Heart right ventricle (tissue), 16 donors: Measurements from ENCODE around the gene SRGAP1. TPM values are rescaled to one million over a fixed set of nuclear protein-coding genes. Genes with fewer than 3 reads are reported as not detected.

ENCODE experiments used
- ATAC-seq, 8 donors: fragments of 200-7000 bp; cut with Tn5 transposase; one replicate each; pipeline ENCODE4 v1.9.1; 2020; ENCODE audit warnings: mild to moderate bottlenecking in 8 of 8, moderate library complexity in 8 of 8, moderate number of reproducible peaks in 1 of 8
- DNase-seq, 2 donors: peaks; one replicate each; pipeline ENCODE4 v3.0.0-alpha.2; 2020
- H3K27ac ChIP-seq, 10 donors: fragments of 200-600 bp; sonication (generic) in 2 of 10; one replicate each; pipeline versions ENCODE4 v1.5.0 to v1.8.0; 2020 to 2022; ENCODE audit warnings: mild to moderate bottlenecking in 3 of 10
- H3K27me3 ChIP-seq, 7 donors: fragments of 200-600 bp; one replicate each; pipeline ENCODE4 v1.8.0; 2021 to 2022; ENCODE audit warnings: mild to moderate bottlenecking in 2 of 7
- H3K36me3 ChIP-seq, 9 donors: fragments of 200-600 bp; sonication (generic) in 1 of 9; one replicate each; pipeline versions ENCODE4 v1.5.0 to v1.8.0; 2020 to 2022; ENCODE audit warnings: mild to moderate bottlenecking in 2 of 9
- H3K4me1 ChIP-seq, 9 donors: fragments of 200-600 bp; sonication (generic) in 1 of 9; one replicate each; pipeline versions ENCODE4 v1.5.0 to v1.8.0; 2020 to 2022; ENCODE audit warnings: mild to moderate bottlenecking in 4 of 9
- H3K4me3 ChIP-seq, 10 donors: fragments of 200-600 bp; sonication (generic) in 2 of 10; one replicate each; pipeline versions ENCODE4 v1.5.0 to v1.8.0; 2020 to 2022; ENCODE audit warnings: mild to moderate bottlenecking in 7 of 10, moderate library complexity in 2 of 10
- H3K9me3 ChIP-seq, 11 donors: fragments of 200-600 bp in 10 of 11; sonication (generic) in 2 of 11; one replicate each; pipeline versions ENCODE4 v1.5.0 to v1.8.0; 2013 to 2022; ENCODE audit warnings: mild to moderate bottlenecking in 2 of 11, control low read depth in 1 of 11, moderate library complexity in 1 of 11
- CTCF ChIP-seq, 9 donors: fragments of 200-600 bp; sonication (generic) in 2 of 9; IDR thresholded peaks; one replicate each; pipeline versions ENCODE4 v1.5.0 to v1.8.0; 2021 to 2022; ENCODE audit warnings: antibody characterized with exemption in 9 of 9, mild to moderate bottlenecking in 5 of 9, moderate library complexity in 1 of 9
- WGBS, 2 donors: extraction: QIAGEN DNeasy Blood & Tissue Kit; methylation state at CpG; one replicate each; pipeline ENCODE4 v1.1.7; 2013; ENCODE audit warnings: inconsistent platforms in 1 of 2; 5-methylcytosine and 5-hydroxymethylcytosine counted together
- intact Hi-C, 10 donors: fragments of 100-400 bp; cut with DNase I; formaldehyde crosslinking; loops; one replicate each; pipeline versions ENCODE4 v1.11.1 to v1.14.2; 2022
- polyA plus RNA-seq, 2 donors: library from polyadenylated mRNA; stranded (reverse); fragments of 200-250 nt; gene quantifications; one replicate each; pipeline ENCODE4 v1.2.3, GENCODE V29; 2013
- total RNA-seq, 10 donors: library from RNA; stranded (reverse); fragmentation: NEBNext Ultra II Directional in 3 of 10; extraction: Animal tissue kit (Norgen Biotek cat#: 25700) in 3 of 10; gene quantifications; one replicate each; pipeline versions ENCODE4 v1.2.1 to v1.2.4, GENCODE V29; 2021 to 2023
- donor health status: Arrhythmogenic right ventricular cardiomyopathy.
- donor health status: ischemic (EF 13 %, LVEDD 7.1; RV severe dilation, severe dysfunction).
- donor health status: healthy with polysubstance abuse.
- donor health status: DM: no; HTN: yes; CAD: no.
- donor health status: DM: no; HTN: no; CAD: no.
- donor health status: ischemic (EF 25% LVEDD 6.9; RV normal size, moderate dysfunction).
- donor health status: ischemic (EF 25% LVEDD 5.7; RV mildly dilated, moderate dysfunction).
- donor health status: healthy.
- donor health status: DM: yes; HTN: yes; CAD: no.
- donor health status: Ischemic cardiomyopathy.
- donor health status: ischemic (EF 35%, LVEDD 5.7; RV mildly dilated, moderate dysfunction).
- donor health status: nonischemic (EF 11% LVEDD 7.7; RV severe dilation, severe dysfunction).
- donor health status: DM: yes; HTN: yes; CAD: no.
- donor health status: PGD.
- donor health status: ischemic (EF 29% LVEDD 5.4; RV normal size, mild dysfunction).
- donor health status: nonischemic (EF 23%, LVEDD 6.1; RV moderate dilation, normal function).

SRGAP1 gene
- total and polyA plus RNA-seq, 12 donors, result 1.3 to 6.4 (median 3.6) TPM

GRCh38 chr12:64145226-64145625, 300.7 kb downstream of the SRGAP1 start:
- intact Hi-C loops, result no loop called here
- WGBS, 2 donors, result 94 to 97% methylated on average over 5 of the region's 5 CpGs
- ATAC-seq, result no peak
- TF ChIP-seq CTCF (IDR thresholded peaks at IDR 0.05), result no peak
- H3K9me3 ChIP-seq, result no peaks in the 10 kb centered on the region
- no peak overlapping the region for H3K4me3 ChIP-seq
- H3K27ac ChIP-seq, result no peak overlapping the region
- peaks cover 0 to 33% (median 11%) of the 10 kb centered on the region in 9 donors for H3K36me3 ChIP-seq
- no peaks in the 10 kb centered on the region for H3K4me1 ChIP-seq
- DNase-seq, result no peak
- H3K27me3 ChIP-seq, result no peaks in the 10 kb centered on the region

GRCh38 chr12:64147011-64147631, 302.6 kb downstream of the SRGAP1 start:
- Histone ChIP-seq H3K4me1 (no peaks in the 10 kb centered on the region), H3K27ac (no peak overlapping the region), H3K4me3 (no peak overlapping the region), H3K9me3 (no peaks in the 10 kb centered on the region), H3K36me3 (peaks cover 0 to 24% (median 9%) of the 10 kb centered on the region in 9 donors), H3K27me3 (no peaks in the 10 kb centered on the region)
- 78% methylated on average over 21 of the region's 21 CpGs for WGBS, 2 donors
- ATAC-seq (no peak), DNase-seq (no peak)
- TF ChIP-seq CTCF (IDR thresholded peaks at IDR 0.05), result no peak
- intact Hi-C loops, result no loop called here

- intact Hi-C loops, result no loop called here
- 91 to 93% methylated on average over 2 of the region's 2 CpGs for WGBS, 2 donors
- Histone ChIP-seq H3K27me3 (no peaks in the 10 kb centered on the region), H3K9me3 (no peaks in the 10 kb centered on the region), H3K4me3 (no peak overlapping the region), H3K36me3 (peaks cover 0 to 17% (median 2%) of the 10 kb centered on the region in 9 donors), H3K4me1 (no peaks in the 10 kb centered on the region), H3K27ac (no peak overlapping the region)
- ATAC-seq (no peak), DNase-seq (no peak)
- no peak for TF ChIP-seq CTCF (IDR thresholded peaks at IDR 0.05)
Measured at GRCh38 chr12:64147875-64148274, 303.4 kb downstream of the SRGAP1 start.

GRCh38 chr12:64154677-64155076, 310.2 kb downstream of the SRGAP1 start:
- Histone ChIP-seq H3K27ac (no peak overlapping the region), H3K4me3 (no peak overlapping the region), H3K27me3 (no peaks in the 10 kb centered on the region), H3K4me1 (no peaks in the 10 kb centered on the region), H3K36me3 (no peaks in the 10 kb centered on the region), H3K9me3 (peaks cover 0 to 4% (median 0%) of the 10 kb centered on the region in 11 donors)
- WGBS, 2 donors, result 87 to 89% methylated on average over 2 of the region's 2 CpGs
- ATAC-seq, result no peak
- DNase-seq, result no peak
- intact Hi-C loops, result no loop called here
- TF ChIP-seq CTCF (IDR thresholded peaks at IDR 0.05), result no peak
